Stimulated activated CD8-positive, alpha-beta memory T cell treated with anti-CD3 and anti-CD28 coated beads, Interleukin-7, amount 100 ng/mL, for 4 hours (primary cell): ENCODE data around the gene PTPRE.
A peak's percentile ranks its signal among the peaks of the same experiment; 100 is the strongest.

Experiments
- DNase-seq, 2 donors: peaks; one replicate each; pipeline ENCODE4 v3.0.0-alpha.2; 2020; ENCODE audit warnings: low read depth in 2 of 2

Gene PTPRE

GRCh38 chr10:127980898-127981297, 74.0 kb downstream of the PTPRE start:
- no peak for DNase-seq

- no peak for DNase-seq
Measured at GRCh38 chr10:127982601-127983000, 75.7 kb downstream of the PTPRE start.

DNA sequence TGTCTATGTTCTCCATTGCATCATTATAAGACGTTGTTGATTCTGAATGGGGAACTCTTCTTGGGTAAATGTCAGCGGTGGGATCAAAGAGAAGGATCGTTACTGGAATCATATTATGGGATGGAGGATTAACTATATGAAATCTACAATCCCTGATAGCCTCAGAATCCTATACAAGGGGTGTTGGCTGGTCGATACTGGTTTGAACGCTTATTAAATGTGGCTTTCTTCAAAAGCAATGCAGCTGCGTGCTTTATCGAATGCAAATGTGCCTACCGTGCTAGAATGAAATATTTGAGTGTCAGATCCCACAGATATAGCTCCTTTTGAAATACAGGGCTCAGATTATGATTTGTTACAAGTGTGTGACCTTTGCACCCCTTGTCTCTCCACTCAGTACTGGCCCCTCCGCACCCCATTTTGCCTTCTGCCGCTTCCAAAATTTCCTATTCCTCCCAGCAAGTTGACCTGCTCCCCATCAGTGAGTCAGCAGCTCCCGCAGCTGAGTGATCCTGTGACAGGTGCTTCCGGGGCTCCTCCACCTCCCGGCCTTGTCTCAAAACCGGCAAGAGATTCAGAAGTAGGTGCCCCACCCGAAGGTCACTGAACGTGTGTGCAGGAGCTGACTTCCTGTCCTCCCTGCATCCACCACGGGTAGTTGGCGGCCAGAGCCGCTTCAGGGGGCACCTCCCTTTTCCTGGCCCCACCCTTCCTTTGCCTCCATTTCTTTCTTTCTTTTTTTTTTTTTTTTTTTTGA, 76.6 kb downstream of the PTPRE start:
- no peak for DNase-seq

- no peak for DNase-seq
Measured at GRCh38 chr10:127984945-127985344, 78.0 kb downstream of the PTPRE start.

DNA sequence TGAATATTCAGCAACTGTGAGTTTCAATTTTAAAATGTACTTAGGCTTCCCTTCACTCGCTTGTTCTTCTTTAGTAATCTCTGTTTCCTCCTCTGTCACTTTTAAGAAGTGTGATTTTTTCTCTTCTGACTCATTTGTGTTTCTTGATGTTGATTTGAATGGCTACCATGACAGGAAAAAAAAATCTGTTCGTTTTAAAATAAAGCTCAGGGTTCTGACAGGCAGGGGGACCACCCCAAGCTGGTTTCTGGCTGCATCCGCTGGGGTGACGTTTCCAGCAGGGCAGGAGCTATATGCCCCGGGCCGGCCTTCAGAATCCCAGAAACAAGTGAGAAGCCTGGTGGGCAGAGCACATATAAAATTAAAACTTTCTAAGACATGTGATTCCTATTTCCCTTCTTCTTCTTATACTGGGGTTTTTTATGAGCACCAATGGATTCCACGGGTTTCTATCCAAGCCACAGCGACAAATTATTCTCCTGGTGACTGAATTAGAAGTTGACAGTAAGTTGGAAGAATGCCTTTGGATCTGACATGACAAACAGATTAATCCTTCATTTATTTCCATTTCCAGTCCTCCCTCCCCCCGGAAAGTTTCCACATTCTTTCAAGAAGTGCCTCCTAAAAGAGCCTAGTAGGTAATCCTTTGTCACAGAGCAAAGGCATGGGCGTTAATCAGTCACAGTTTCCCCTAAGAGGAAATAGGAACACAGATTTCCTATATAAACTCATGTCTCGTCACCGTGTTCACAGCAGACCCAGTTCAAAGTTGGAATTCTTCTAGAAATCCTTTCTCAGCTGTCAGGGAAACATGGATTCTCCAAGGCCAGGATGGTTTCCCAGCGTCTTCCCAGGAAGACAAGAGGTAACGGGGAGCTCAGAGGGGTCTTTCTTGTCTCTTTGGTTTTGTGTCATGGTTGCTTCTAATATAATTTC, 79.9 kb downstream of the PTPRE start:
- DNase-seq: no peak

DNA sequence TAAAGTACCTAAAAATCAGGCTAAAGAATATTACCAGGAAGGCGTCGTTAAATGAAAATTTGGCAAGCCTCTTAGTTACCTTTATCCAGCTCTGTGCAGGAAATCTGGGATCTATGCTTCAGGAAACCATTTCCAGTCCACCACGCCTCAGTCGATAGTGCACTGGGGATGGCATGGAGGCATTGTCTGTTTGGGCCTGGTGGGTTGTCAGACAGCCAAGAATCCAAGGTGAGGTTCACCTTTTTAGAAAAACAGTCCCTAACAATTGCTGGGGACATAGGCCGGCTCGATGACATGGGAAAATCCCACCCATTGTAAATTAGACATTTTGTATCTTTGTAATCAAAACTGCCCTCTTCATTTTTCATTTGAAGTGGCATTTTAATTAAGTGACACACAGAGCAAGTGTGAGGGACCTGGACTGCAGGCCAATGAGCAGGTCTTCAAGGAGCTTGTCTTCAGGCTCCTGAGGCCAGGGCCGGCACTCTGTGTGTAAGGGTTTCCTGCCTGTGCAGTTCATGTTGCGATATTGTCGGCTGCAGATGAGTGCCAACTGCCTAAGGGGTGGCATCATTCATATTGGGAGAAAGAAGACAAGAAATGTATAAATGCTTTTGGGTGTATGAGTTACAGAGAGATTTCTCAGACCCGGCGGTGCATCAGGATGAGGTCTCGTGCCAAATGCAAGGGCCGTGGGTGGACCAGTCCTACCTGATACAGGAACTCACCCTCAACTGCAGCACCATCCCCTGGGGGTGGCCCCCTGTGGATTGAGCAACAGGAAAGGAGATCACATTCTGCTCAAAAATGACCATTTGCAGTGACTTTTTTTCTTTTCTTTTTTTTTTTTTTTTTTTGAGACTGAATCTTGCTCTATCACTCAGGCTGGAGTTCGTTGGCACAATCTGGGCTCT, 80.8 kb downstream of the PTPRE start:
- no peak for DNase-seq

DNA sequence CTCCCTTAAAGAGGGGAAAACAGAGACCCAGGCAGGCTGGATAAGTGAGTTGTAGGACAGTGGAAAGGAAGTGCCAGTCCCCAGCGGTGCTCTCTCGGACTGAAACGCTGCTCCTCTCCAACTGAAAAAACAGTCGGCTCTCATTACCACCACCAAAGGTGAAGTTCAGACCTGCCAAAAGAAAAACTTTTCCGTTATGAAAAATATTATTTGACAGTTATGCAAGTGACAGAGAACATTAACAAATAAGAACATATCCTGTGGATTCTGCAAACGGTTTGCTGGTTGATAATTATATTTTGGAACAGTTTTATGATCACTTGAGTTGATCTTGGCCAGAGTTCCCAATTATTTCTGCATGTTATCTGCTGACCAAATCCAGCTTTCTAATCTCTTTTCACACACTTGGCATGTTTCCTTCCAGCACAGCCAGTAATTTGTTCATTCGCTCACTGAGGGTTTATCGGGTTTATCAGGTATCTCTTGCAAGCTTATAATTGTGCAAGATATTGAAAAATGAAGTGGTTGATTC, 82.6 kb downstream of the PTPRE start:
- no peak for DNase-seq

- peak in 1 of 2 donors; percentile 6 for DNase-seq
Measured at GRCh38 chr10:127990132-127990788, 83.4 kb downstream of the PTPRE start.

DNA sequence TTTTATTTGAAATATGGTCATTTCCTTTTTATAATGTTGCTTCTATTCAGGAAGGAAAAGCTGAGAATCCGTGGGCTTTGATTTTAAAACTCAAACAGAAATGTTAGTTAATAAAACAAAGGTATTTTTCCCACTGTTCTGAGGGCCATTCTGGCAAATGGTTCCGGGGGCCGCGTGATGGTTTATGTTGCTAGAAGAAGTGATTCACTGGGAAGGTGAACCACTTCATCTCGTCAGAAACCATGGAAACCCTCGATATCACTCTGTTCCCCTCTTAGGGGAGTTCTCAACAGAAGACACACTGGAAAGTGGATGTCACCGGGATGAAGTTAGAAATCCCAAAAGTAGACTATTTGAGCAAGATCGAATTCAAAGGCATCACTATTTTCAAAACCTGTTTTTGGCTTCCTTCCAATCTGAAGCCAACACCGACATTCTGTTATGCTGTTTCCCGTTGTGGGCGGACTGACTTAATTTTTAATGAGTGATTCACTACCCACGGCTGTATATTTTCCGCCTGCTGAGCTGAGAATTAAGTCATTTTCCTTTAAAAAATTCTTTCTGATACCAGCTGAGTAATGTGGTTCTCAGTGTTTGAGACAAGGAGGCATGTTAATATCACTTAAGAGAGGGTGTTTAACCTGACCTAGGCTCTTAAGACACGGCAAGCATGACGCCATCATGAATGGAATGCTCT, 84.1 kb downstream of the PTPRE start:
- DNase-seq: peak; percentile 38 to 52

GRCh38 chr10:127991543-127992255, 84.8 kb downstream of the PTPRE start:
- DNase-seq: no peak

DNA sequence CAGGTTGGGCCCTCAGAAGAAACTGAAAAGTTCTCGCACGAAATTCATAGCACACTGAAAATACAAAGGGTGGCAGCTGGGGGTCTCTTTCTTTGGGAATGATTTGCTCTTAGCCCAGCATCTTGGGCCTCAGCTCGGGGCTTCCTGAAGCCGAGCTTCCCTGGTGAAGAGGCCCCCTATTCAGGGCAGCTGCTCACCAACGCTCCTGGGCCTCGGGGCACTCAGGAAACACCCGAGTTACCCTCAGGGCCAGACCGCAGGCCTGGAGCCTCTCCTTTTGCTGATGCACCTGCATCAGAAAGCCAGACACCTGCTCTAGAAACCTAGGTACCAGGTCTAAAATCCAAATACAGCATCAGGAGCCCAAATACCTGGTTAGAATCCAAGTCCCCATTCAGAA, 85.5 kb downstream of the PTPRE start:
- DNase-seq: no peak

- no peak for DNase-seq
Measured at GRCh38 chr10:127993056-127993690, 86.3 kb downstream of the PTPRE start.

DNA sequence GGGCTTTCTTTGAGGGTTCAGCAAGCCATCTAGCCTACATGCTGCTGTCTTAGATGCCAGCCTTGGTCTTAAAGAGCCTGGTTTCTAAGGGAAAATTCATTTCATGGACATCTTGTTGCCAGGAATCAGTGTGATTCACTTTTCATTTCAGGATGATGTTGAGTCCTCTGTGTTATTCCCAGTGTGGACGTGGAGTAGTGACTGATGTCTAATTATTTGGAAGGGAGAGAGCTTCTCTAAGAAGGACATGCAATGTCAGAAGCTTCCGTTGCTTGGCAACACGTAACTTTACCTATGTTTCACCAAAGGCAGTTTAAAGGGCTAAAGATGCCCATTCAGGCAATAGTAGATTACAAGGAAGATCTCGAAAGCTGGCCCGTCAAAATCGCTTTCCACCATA, 89.0 kb downstream of the PTPRE start:
- no peak for DNase-seq

DNA sequence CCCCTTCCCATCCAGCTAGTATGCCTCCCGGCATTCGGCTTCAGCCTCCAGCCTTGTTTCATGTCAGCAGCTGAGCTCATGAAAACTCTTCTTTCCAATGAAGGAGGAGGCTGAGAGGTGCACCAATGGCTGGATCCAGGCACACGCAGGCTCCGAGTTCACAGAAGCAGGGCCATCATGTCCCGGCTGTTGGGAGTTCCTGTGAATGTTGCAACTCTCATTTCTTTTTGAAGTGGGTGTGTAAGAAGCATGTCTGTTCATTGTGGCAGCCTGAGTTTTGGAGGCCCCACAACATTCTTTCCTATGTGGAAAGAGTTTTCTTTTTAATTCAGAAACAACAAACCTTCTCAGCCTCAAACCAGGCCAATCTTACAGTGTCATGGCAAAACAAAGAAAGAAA, 89.7 kb downstream of the PTPRE start:
- no peak for DNase-seq

DNA sequence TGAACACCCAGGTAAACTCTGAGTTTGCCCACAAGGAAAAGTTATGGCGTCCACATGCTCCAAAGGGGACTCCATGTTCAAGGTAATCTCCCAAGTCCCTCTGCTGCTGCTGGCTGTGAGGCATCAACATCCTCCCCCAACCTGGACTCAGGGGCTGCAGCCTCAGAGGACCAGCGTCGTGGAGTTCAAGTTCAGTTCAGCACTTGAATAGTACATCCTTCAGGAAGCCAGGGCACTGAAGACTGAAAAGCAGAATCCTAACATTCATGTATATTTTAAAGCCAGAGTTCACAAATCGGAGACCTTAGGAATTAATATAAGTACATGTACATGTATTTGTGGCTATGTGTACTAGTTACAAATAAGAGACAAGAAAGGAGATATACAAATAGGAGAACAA, 90.4 kb downstream of the PTPRE start:
- DNase-seq: no peak

- DNase-seq: no peak
Measured at GRCh38 chr10:127997937-127998336, 91.0 kb downstream of the PTPRE start.

DNA sequence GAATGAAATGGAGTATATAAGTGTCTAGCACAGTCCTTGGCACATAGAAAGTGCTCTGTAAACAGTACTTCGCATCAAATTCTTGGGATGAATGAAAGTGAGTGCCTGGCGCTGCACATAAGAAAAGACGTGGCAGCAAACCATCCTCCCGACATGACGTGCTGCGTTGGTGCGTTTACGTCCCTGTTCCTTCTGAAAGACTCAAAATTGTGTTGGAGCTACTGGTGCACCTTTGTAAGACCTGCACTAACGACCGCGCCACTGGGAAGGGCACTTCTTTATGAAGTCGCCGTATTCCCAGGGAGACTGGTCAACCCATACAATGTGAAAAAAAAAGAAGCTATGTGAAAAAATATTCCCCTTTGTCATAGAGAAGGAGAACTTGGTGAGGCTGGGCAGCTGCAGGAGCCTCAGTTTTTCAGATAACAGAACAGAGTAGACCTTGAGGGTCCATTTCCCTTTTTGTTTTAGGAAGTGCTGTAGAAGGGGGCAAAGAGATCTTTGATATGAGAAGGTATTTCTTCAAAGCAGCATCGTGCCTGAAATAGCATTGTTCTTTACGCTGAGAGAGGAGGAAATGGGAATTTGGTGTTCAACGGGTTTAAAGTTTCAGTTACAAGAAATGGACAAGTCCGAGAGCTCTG, 91.7 kb downstream of the PTPRE start:
- DNase-seq: no peak

DNA sequence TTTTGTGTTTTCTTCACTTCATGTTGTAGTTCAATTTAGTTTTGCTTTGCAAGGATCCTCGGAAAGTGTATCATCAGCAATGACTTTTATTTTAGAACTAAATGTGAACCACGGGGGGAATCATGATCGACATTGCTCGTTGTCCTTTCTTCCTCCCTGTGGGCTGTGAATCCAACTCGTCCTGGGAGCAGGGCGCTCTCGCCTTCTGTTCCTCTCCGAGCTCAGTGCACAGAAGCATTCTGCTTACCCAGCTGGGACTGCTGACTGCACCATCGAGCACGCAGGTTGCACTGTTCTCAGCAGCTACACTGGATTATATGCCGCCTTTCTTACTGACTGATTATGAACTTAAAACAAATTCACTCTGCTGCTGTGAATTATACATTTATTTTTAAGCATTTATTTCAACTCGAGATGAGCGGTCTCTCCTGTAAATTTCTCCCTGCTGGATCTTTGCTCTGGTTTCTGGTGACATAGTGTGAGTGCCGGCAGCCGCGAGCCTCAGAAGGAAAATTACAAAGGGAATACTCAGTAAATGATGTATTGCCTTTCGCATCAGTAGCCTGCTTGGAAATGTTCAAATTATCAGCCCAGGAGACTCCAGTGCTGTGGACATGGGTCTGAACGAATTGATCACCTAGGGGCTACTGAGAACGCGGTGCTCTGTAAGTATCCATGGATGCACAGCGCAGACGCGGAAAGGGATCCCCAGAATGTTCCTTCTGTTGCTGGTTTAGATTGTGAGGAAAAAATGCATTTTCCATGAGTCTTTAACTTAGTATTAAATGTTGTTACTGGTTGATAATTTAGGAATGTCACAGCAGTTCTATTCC, 92.6 kb downstream of the PTPRE start:
- DNase-seq: no peak
